ENCODE data around the gene PLXNA4.

The PLXNA4 gene

DNA sequence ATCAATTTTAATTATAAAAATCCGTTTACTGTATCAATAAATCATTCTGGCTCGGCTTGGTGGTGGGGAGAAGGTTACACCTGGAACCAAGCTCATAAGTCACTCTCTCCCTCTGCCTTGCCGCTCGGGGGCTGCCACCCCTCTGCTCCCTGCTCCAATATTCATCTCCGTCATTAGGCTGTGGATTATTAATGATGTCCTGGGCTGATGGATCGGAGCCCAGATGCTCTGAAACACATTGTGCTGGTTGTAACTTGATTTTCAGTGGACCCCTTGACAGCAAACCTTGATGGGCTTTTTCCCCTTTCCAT is 314.2 kb downstream of the PLXNA4 start:
- Mint-ChIP-seq H3K27me3 (no peaks in the 10 kb centered on the region), H3K4me3 (no peak overlapping the region), H3K36me3 (ENCODE audit: low read depth) (no peaks in the 10 kb centered on the region), H3K4me1 (ENCODE audit: low read depth) (no peaks in the 10 kb centered on the region), H3K9me3 (no peaks in the 10 kb centered on the region), H3K27ac (no peak overlapping the region)

DNA sequence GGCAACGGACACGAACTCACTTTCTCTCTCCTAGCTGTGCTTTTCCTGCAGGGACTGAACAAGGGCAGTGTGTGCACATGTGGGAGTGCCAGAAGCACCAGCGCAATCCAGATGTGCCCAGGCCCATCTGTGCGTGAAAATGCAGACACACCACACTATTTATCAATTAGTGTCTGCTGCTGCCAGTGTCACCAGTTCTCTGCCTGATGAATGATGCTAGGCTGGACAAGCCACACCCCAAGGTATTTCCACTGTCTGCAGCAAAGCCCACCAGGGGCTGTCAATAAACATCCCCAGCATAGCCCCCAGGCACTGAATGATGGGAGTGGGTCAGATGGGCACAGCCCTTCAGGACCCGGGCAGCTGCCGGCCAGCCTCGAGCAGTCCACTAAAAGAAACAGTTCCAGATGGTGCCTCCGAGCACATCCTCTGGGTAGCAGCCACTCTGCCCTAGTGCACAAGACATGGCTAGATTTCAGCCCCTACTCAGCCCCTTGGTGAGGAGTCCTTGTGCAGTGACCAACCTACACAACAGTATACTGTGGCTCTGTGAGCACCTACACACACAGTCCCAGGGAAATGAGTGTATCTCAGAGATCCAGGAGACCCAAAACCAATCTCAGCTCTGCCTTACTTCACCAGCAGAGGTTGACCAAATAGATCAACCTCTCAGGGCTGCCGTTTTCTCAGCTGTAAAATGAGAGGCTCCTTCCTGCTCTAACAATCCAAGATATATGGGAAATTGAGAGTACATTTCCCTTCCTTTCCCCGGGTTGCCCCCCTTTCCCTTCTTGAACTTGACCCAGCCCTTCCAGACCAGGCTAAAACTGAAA is 314.7 kb downstream of the PLXNA4 start:
- Mint-ChIP-seq H3K27me3 (no peaks in the 10 kb centered on the region), H3K4me3 (no peak overlapping the region), H3K36me3 (ENCODE audit: low read depth) (no peaks in the 10 kb centered on the region), H3K9me3 (no peaks in the 10 kb centered on the region), H3K4me1 (ENCODE audit: low read depth) (no peaks in the 10 kb centered on the region), H3K27ac (no peak overlapping the region)

DNA sequence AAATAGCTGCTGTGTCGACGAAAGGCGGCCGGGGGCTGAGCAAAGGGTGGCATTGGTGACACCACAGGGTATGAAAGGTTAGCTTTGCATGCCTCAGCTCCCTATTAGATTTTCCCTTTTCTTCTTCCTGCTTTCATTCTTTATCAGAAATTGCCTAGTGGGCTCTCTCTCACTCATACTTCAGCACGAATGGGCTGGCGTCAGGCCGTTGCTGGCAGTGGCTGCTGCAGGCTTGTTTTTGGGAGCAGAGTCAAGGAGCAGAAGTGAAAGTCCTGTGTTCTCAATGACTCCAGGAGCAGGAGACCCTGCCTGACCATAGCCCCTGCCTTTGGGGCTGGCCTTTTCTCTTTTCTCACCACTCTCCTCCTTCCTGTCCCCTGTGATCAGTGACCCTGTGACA is 318.0 kb downstream of the PLXNA4 start:
- no peaks in the 10 kb centered on the region for H3K9me3 Mint-ChIP-seq
- no peaks in the 10 kb centered on the region for H3K4me1 Mint-ChIP-seq (ENCODE audit: low read depth)
- no peak overlapping the region for H3K4me3 Mint-ChIP-seq
- H3K36me3 Mint-ChIP-seq (ENCODE audit: low read depth) = no peaks in the 10 kb centered on the region
- no peak overlapping the region for H3K27ac Mint-ChIP-seq
- H3K27me3 Mint-ChIP-seq = peaks cover 2% of the 10 kb centered on the region

DNA sequence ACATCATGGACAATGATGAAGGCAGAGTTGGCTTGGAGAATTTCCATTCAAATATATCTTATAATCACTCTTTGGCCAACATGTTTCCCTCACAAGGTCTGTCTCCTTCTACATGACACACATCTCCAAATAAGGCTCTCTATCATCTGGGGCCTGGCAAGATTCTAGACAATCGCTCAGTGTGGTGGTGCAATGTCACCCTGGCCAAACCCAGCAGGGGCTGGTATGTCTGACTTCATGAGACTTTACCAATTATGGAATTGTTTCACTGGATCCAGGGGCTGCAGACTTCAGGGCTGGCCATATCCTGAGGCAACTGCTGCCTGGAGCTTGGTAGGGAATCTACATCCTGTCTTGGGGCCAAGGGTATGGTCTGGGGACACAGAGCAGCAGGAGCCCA is 319.0 kb downstream of the PLXNA4 start:
- Mint-ChIP-seq H3K4me1 (ENCODE audit: low read depth) (no peaks in the 10 kb centered on the region), H3K27me3 (peaks cover 3% of the 10 kb centered on the region), H3K4me3 (no peak overlapping the region), H3K36me3 (ENCODE audit: low read depth) (no peaks in the 10 kb centered on the region), H3K27ac (no peak overlapping the region), H3K9me3 (no peaks in the 10 kb centered on the region)

DNA sequence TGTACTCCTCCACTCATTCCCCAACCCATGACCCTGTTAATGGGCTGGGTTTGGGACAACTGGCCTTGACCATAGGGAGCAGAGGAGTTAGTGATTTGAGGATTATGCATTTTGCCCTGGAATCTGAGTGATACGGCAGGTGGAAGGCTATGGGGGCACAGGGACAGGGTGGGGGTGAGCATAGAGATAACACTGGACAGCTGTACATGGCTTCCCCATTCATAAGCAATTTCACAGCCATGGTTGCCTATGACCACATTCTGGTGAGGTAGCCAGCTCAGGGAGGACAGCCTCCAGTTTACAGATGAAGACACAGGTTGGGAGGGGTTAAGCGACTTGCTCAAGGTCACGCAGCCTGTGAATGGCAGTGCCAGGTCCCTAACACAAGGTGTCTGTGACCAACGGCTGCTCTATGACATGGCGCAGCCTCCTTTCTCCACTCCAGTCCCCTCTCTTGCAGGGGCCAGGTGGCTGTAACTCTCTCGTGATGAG is 319.5 kb downstream of the PLXNA4 start:
- Mint-ChIP-seq H3K36me3 (ENCODE audit: low read depth) (no peaks in the 10 kb centered on the region), H3K4me3 (no peak overlapping the region), H3K27me3 (peaks cover 3% of the 10 kb centered on the region), H3K4me1 (ENCODE audit: low read depth) (no peaks in the 10 kb centered on the region), H3K27ac (no peak overlapping the region), H3K9me3 (no peaks in the 10 kb centered on the region)

DNA sequence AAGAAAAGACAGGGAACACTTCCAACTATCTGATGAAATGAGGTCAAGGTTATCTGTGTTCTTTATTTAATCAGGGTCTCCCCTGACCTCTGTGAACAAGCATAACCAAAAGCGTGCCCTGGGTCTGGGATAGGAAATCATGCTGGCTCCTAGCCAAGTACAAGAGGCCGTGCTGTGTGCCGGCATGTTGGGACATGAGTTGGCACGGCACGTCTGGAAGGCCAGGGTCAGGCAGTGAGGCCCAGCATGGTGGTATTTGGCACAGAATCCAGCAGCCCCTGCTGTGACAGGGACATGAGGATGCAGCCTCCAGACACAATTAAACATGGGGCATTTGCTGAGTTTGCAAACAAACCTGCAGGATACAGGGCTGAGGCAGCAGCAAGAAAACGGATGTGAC is 320.4 kb downstream of the PLXNA4 start:
- H3K36me3 Mint-ChIP-seq (ENCODE audit: low read depth) = no peaks in the 10 kb centered on the region
- no peak overlapping the region for H3K27ac Mint-ChIP-seq
- H3K9me3 Mint-ChIP-seq = no peaks in the 10 kb centered on the region
- peaks cover 3% of the 10 kb centered on the region for H3K27me3 Mint-ChIP-seq
- H3K4me3 Mint-ChIP-seq = no peak overlapping the region
- H3K4me1 Mint-ChIP-seq (ENCODE audit: low read depth) = no peaks in the 10 kb centered on the region

DNA sequence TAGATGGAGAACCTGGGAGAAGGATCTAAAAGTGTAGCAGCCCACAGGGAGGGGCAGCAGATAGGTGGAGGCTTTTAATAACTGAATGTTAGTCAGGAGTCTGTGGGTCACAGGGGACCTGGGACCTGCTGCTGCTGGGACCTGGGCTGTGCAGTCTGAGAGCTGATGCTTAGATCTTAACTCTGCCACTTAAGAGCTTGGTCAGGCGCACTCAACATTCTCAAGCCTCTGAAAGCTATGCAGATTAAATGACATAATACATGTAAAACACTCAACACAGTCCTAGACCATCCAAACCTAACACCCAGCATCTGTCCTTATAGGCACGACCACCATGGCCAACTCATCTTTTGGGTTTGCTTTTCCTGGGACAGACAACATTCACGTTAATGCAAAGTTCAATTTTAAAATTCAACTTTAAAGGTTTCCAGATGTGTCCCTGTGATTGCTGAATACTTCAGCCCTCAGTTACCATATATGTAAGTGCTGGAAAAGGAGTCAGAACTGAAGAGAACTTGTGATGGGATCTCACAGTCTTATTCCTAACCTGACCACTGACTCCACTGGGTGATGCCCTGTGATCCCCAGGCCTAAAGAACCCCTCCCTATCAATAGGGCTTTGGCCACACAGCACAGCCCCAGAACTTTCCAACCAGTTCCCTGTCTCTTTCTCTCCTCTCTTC is 321.0 kb downstream of the PLXNA4 start:
- H3K36me3 Mint-ChIP-seq (ENCODE audit: low read depth) = no peaks in the 10 kb centered on the region
- no peaks in the 10 kb centered on the region for H3K4me1 Mint-ChIP-seq (ENCODE audit: low read depth)
- no peaks in the 10 kb centered on the region for H3K9me3 Mint-ChIP-seq
- no peak overlapping the region for H3K4me3 Mint-ChIP-seq
- H3K27me3 Mint-ChIP-seq = peaks cover 7% of the 10 kb centered on the region
- H3K27ac Mint-ChIP-seq = no peak overlapping the region

DNA sequence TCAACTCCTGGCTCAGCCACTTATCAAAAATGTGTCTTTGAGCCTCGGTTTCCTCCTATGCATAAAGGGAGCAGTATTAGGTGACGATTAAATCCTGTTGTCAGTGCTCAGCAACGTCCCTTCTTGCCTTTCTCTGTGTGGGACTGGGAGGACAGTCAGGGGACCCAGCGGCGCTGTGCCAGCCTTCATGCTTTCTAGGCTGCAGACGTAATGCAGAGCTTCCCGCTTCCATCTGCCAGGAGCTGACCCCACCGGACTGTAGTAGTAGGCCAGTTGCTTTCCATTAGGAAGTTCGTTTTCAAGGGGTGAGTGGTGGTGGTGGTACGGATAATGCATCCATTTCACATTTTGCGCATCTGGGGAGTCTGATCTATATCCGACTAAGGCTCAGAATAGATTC is 321.8 kb downstream of the PLXNA4 start:
- Mint-ChIP-seq H3K27ac (no peak overlapping the region), H3K4me3 (no peak overlapping the region), H3K4me1 (ENCODE audit: low read depth) (no peaks in the 10 kb centered on the region), H3K27me3 (peaks cover 10% of the 10 kb centered on the region), H3K36me3 (ENCODE audit: low read depth) (no peaks in the 10 kb centered on the region), H3K9me3 (no peaks in the 10 kb centered on the region)

DNA sequence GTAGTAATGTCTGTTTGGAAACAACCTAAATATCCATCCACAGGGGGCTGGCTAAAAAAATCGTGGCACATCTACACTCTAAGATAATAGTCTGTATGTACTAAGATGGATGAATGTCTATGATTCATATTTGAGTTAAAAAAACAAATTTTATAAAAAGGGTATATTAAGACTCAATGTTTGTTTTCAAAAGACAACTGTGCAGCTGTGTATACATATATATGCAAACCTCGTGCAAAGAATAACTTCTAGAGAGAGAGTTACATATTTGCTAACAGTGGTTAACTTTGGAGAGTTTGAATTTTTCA is 323.5 kb downstream of the PLXNA4 start:
- Mint-ChIP-seq H3K9me3 (no peaks in the 10 kb centered on the region), H3K27ac (no peak overlapping the region), H3K4me1 (ENCODE audit: low read depth) (no peaks in the 10 kb centered on the region)

DNA sequence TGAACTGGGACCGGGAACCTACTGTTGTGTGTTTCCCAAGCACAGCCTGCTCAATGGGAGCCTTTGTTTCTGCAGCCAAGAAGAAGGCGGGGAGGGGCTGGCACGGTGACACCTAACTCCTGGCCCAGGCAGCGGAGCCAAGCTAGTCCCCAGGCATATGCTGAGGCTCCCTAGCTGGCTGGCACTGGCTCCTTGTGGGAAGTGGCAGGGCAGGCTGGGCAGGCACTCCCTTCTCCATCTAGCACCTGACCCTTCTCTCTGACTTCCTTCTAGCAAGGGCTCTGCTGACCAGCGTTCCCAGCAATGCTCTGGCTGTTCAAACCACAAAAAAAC is 325.0 kb downstream of the PLXNA4 start:
- no peak overlapping the region for H3K4me3 Mint-ChIP-seq
- no peaks in the 10 kb centered on the region for H3K4me1 Mint-ChIP-seq (ENCODE audit: low read depth)
- H3K36me3 Mint-ChIP-seq (ENCODE audit: low read depth) = no peaks in the 10 kb centered on the region
- no peak overlapping the region for H3K27ac Mint-ChIP-seq
- H3K9me3 Mint-ChIP-seq = peaks cover 2% of the 10 kb centered on the region
- H3K27me3 Mint-ChIP-seq = peaks cover 11% of the 10 kb centered on the region

More for the DNA sequence above, 323.5 kb downstream of the PLXNA4 start:
- Mint-ChIP-seq H3K36me3 (ENCODE audit: low read depth) (no peaks in the 10 kb centered on the region), H3K4me3 (no peak overlapping the region), H3K27me3 (peaks cover 10% of the 10 kb centered on the region)

DNA sequence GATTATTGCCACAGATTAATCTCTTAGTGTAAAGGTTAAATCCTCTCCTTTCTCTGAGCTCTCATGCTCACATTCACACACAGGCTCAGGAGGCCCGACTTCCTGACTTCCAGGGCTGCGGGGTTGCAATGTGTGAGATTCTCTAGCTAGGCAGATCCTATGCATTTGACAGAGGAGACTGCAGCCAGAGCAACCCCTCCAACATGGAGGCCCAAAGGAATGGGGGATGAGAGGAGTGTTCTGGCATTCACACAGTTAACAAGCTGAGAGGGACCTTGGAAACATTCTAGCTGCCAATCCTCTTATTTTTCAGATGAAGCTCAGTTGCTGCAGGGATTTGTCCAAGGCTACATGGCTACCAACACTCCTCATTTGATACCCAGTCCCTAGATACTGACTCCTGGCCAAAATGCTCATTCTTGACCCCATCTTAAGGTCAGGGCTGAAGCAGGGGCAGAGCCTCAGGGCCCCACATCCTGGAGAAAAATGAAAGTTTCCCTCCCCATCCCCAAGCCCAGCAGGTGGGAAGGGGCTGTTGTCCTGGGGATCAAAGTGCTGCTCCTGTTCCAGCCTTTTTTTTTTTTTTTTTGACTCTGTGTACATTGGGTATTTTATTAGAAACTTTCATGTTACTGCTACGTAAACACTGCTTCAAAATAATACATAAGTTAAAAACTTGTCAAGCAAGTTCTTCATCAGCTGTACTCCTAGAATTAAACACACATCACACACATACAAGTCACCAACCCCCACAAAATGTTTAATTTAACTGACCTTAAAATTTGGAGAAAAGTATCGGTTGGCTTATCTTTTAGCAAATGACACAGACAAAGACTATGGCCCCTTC is 325.6 kb downstream of the PLXNA4 start:
- peaks cover 8% of the 10 kb centered on the region for H3K9me3 Mint-ChIP-seq
- no peak overlapping the region for H3K27ac Mint-ChIP-seq
- H3K27me3 Mint-ChIP-seq = peaks cover 13% of the 10 kb centered on the region
- H3K4me3 Mint-ChIP-seq = no peak overlapping the region
- no peaks in the 10 kb centered on the region for H3K36me3 Mint-ChIP-seq (ENCODE audit: low read depth)
- no peaks in the 10 kb centered on the region for H3K4me1 Mint-ChIP-seq (ENCODE audit: low read depth)

DNA sequence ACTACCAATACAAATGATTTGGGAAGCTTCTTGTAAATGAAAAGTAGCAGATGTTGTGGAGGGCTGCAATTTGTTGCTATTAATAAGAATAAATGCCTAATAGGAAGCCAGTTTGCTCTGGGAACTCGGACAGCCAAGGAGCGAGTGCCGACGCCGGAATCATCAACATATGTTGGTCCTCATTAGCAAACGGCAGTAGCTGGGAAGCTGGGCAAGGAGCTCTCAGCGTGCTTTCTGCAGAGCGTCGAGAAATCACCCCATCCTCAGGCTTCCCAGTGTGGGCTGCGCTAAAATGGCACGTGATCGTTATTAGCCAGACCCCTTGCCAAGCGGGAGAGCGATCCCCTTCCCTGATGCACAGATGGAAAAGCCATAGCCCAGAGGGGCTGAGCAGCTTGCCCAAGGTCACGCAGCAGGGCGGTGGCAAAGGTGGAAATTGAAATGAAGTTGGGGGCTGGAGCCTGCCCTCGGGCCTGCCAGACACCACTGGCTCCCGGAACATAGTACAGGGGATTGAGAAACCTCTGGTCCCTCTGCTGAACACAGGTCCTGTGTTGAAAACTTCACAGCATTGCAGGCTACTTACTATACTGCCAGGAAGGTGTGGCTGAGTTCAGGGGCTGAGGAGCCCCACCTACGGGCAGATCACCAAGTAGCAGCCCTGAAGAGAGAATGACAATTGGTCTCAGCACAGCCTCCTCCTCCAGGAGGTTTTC is 326.9 kb downstream of the PLXNA4 start:
- H3K36me3 Mint-ChIP-seq (ENCODE audit: low read depth) = no peaks in the 10 kb centered on the region
- H3K27me3 Mint-ChIP-seq = peaks cover 13% of the 10 kb centered on the region
- H3K9me3 Mint-ChIP-seq = peaks cover 11% of the 10 kb centered on the region
- H3K27ac Mint-ChIP-seq = no peak overlapping the region
- H3K4me3 Mint-ChIP-seq = no peak overlapping the region
- no peaks in the 10 kb centered on the region for H3K4me1 Mint-ChIP-seq (ENCODE audit: low read depth)

DNA sequence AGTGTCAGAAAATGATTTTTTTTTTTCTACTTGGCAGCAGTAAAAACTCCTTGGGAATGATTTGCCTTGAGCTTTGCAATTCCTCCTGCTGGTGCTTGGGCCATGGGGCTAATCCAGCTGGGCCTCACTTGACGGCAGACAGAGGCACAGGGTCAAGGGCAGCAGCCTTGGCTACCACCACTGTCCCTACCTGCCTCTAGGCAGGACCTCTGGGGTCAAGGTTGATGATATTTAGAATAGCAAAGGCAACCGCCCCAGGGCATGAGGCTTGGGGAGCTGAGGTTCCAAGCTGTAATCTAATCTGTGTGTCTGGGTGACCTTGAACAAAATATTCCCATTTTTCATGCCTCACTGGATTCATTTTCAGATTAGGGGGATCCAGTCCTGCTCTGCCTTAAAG is 327.4 kb downstream of the PLXNA4 start:
- peaks cover 13% of the 10 kb centered on the region for H3K27me3 Mint-ChIP-seq
- no peaks in the 10 kb centered on the region for H3K4me1 Mint-ChIP-seq (ENCODE audit: low read depth)
- H3K27ac Mint-ChIP-seq = no peak overlapping the region
- peaks cover 11% of the 10 kb centered on the region for H3K9me3 Mint-ChIP-seq
- no peak overlapping the region for H3K4me3 Mint-ChIP-seq
- H3K36me3 Mint-ChIP-seq (ENCODE audit: low read depth) = no peaks in the 10 kb centered on the region

DNA sequence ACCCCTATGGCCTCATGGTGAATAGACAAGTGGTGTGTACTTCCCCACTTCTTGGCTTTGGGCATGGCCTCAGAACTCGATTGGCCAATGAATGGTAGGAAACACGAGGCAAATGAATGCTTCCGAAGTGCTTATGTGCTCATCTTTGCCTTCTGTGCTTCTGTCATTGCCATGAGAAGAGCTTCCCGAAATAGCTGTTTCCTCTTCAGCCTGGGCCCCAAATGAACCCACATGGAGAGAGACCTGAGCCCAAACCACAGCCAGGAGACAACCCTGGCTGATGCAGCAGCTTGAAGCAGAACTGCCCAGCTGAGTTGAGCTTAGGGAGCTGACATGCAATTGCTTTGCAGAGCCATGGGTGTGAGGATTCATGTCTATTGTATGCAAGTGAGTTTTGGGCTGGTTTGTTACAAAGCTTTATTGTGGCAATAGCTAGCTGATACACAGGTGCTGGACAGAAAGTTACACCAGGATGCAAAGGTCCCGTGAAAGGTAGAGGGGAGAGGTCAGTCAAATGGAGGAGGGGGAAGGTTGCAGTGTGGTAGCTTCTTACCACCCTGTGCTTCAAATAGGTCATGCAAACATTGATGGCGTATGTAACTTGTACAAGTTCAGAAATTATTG is 328.2 kb downstream of the PLXNA4 start:
- no peaks in the 10 kb centered on the region for H3K4me1 Mint-ChIP-seq (ENCODE audit: low read depth)
- no peaks in the 10 kb centered on the region for H3K36me3 Mint-ChIP-seq (ENCODE audit: low read depth)
- H3K9me3 Mint-ChIP-seq = peaks cover 11% of the 10 kb centered on the region
- H3K27me3 Mint-ChIP-seq = peaks cover 11% of the 10 kb centered on the region
- no peak overlapping the region for H3K4me3 Mint-ChIP-seq
- no peak overlapping the region for H3K27ac Mint-ChIP-seq

All from stimulated activated naive CD8-positive, alpha-beta T cell treated with anti-CD3 and anti-CD28 coated beads, Interleukin-15, Interleukin-2, amounts not matched to agents 100 ng/mL and 50 ng/mL, for 24 hours (primary cell).